Keratinocyte (primary cell): ENCODE results near the gene OR13C2.
"Not testable (repeated sequence)": the region's sequence is repeated elsewhere in the genome, so short reads cannot be mapped to it uniquely, and the experiment has no call there.

Source experiments
- CTCF ChIP-seq, 3 experiments: IDR thresholded peaks in 1 of 3; conservative IDR thresholded peaks in 1 of 3; optimal IDR thresholded peaks in 1 of 3; 2 replicates in 2 of 3; 3 replicates in 1 of 3; pipeline versions ENCODE3 to v1.5.1; 2011; ENCODE audit warnings: low read length in 3 of 3, mild to moderate bottlenecking in 3 of 3, moderate library complexity in 2 of 3, control low read depth in 1 of 3, inconsistent platforms in 1 of 3; ENCODE audit not compliant: insufficient read depth in 2 of 3; ENCODE audit errors: extremely low read depth in 1 of 3
- EZH2 ChIP-seq: IDR thresholded peaks from one replicate; pipeline ENCODE4 v1.6.1; 2012; ENCODE audit warnings: inconsistent platforms, mild to moderate bottlenecking, low read length, moderate library complexity

GRCh38 chr9:104625964-104626363 lies 20.5 kb upstream of the OR13C2 start:
- not testable (repeated sequence) for TF ChIP-seq CTCF (optimal IDR thresholded peaks at IDR 0.05 in 1 of 3, IDR thresholded peaks at IDR 0.05 in 1 of 3, conservative IDR thresholded peaks at IDR 0.05 in 1 of 3; ENCODE audit: extremely low read depth in 1 of 3, insufficient read depth in 2 of 3, low read length in 3 of 3); EZH2
